T-helper 2 cell treated with Interferon-gamma antibody and Interleukin-4, amounts not matched to agents 100 ng/mL and 5 ng/mL, for 36 hours (primary cell): ENCODE measurements around the gene C11orf65. TPM values are rescaled to one million over a fixed set of nuclear protein-coding genes. Genes with fewer than 3 reads are reported as not detected.

Source experiments
- intact Hi-C: fragments of 100-400 bp; cut with micrococcal nuclease; formaldehyde crosslinking; loops from one replicate; pipeline ENCODE4 v1.15.1; 2023
- total RNA-seq: library from RNA; stranded (reverse); gene quantifications from 2 replicates; pipeline ENCODE4 v1.2.3, GENCODE V29; 2022

C11orf65 gene, protein sequence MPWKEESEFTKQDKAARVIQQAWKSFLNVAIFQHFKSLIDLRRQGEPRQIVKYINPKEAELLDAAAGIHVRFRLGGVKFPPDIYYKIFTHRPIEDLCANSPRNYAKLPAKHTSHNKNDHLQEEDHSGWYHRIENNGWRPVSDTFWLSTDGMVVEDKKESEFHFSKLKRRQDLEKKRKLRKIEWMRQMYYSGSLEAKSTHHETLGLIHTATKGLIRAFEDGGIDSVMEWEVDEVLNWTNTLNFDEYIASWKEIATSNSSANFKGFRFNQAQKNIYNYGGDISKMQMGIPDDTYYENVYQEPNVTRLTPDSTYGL
- 0.20 and 0.39 TPM in 2 replicates for total RNA-seq

GRCh38 chr11:108467091-108467823 lies at the start of gene C11orf65:
Gene C11orf65 (minus strand): TSS chr11:108467529. CDS start chr11:108461559, 5,970 bp downstream.
- intact Hi-C loops, result loop anchor here (1.0 to 10.0 kb wide), 11 partner anchors 30 to 1010 kb away; partner anchors contain the start of genes ACAT1, ALKBH8, CWF19L2 and DDX10

- intact Hi-C loops, result no loop called here
Measured at GRCh38 chr11:108516125-108516524, 48.8 kb upstream of the C11orf65 start.

DNA sequence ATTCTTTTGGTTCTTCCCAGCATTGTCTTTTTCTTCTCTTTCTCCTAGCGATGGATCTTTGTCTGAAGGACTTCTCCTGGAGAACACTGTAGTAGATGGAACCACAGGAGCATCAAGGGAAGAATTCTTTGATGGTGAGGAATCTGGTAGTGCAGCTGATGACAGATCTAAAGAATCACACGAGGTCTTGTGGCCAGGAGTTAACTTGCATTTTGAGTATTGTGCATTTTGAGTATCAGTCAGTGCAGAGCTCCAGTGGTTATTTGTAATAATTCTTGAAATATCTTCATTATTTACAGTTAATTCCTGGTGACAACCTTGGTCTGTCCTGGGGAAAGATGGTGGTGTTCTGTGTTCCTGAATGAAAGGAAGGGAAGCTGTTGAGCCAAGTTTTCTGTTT lies 45.4 kb upstream of the C11orf65 start:
- intact Hi-C loops, result no loop called here

- intact Hi-C loops, result no loop called here
Measured at GRCh38 chr11:108511851-108512474, 44.6 kb upstream of the C11orf65 start.

DNA sequence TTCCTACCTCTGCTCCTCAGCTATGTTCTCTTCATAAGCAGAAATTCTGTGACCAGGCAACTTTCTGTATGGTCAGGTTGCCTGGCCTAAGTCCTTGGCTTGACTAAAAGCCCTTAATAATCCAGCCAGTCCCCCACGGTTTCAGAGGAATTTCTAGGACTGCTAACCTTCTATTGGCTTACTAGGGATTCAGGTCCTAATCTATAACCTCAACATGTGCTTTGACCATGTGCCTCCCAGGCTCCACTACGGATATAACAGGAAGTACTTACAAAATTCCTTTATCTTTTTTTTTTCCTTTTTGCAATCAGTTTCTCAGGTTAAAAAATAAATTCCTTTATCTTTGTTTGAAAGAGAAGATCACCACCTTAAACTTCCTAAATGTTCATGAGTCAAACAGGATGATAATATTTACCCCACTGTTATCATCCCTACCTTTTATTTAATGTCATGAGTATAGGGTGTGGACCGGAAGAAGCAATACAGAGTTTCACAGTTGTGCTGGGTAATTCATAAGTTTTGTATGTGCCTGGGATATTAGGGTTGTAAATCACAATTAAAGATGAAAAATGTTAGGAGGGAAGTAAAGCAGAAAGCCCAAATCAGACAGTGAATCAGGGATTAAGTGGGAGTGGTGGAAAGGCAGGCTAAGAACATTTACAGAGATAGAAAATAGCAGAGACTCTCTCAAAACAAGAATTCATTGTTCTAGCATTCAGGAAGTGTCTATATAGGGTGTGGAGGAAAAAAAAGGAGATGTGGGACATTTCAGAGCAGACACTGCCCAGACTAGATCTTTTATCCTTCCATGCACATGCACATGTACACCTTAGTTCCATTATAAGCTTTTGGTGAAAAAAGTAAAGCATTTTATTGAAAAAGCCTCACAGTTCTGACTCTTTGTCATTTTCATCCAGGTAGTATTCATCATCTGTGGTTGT lies 41.6 kb upstream of the C11orf65 start:
- intact Hi-C loops, result no loop called here

DNA sequence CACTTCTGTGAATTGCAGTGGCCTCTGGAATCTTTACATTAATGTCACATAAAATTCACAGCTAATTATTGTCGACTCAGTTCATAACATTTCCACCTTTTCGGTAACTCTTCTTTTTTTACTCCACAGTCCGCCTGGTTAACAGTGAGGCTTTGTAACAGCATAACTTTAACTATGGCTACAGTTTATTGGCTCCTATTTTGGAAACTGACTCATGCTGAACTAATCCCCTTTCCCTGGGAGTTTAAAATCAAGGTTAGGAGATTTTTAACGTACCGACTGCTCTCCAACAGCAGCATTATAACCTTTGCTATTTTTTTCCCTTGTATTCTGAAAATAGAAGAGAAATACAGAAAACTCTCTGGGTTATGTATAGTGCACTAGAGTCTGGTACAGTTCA lies 34.1 kb upstream of the C11orf65 start:
- intact Hi-C loops, result no loop called here

DNA sequence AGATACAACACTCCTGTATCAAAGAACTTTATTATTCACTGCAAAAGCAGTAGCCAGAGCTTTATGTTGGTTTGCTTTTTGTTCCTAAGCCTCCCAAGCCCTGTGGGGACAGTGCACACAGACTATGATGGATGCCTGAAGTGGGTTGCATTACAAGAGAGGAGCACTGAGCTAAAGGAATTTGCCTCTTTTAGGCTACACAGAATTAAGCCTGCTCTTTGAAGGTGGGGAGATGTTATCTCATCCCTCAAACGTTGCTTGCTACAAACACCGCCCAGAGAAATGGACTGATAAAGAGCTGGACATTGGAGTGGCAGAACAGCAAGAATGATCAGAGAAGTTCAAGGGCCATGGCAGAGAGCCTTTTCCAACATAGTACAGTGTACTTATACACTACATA lies 33.4 kb upstream of the C11orf65 start:
- intact Hi-C loops, result no loop called here

- intact Hi-C loops, result no loop called here
Measured at GRCh38 chr11:108500169-108500568, 32.8 kb upstream of the C11orf65 start.

GRCh38 chr11:108498816-108499408 lies 31.6 kb upstream of the C11orf65 start:
- intact Hi-C loops, result loop anchor here (1.0 to 5.0 kb wide), 2 partner anchors 94 to 377 kb away; partner anchors contain the start of genes ACAT1 and EXPH5

- intact Hi-C loops, result loop anchor here (1.0 to 5.0 kb wide), 2 partner anchors 95 to 376 kb away; partner anchors contain the start of genes ACAT1 and EXPH5
Measured at GRCh38 chr11:108498046-108498815, 30.9 kb upstream of the C11orf65 start, which contains the start of gene POGLUT3. Gene POGLUT3 (minus strand): TSS chr11:108498384. CDS start chr11:108498366, 18 bp downstream.

DNA sequence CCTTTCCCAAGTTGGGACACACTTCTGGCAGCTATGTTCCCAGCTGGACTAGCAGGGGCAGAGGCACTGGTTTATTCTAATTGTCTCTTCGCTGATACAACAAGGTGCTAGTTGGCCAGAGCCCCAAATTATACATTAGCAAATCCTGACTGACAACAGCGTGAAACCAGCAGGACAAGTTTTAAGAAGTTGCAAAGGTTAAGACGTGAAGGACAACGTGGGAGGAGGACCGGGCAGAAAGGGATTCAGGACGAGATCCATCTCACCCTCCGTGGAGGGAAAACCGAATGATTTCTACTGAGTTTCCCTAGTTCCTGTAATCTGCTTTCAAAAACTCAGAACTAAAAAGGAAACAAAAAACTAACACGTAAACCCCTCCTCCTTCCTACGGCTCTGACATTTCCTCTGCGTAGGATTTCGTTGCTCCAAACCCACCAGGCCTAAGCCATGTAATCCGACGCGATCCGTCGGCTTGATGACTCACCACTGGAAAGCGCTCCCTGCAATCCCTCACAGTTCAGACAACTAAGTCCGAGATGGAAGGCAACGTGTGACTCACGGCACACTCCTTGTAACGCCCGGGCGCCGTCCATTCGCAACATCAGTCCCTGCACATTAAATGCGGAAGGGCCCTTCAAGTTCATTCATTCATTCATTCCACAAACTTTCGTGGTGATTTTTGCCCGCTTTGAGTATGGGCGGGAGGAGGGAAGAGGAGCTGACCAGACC lies 30.2 kb upstream of the C11orf65 start:
- intact Hi-C loops, result loop anchor here (1.0 to 5.0 kb wide), 5 partner anchors 30 to 375 kb away; partner anchors contain the start of genes ACAT1, C11orf65, DDX10 and EXPH5

- intact Hi-C loops, result loop anchor here (1.0 to 5.0 kb wide), 4 partner anchors 29 to 374 kb away; partner anchors contain the start of genes ACAT1, C11orf65, DDX10 and NPAT
Measured at GRCh38 chr11:108496643-108497256, 29.4 kb upstream of the C11orf65 start.

- intact Hi-C loops, result loop anchor here (5.0 kb wide), 1 partner anchor 373 kb away; the partner anchor contains the start of gene ACAT1
Measured at GRCh38 chr11:108495326-108495725, 28.0 kb upstream of the C11orf65 start.

DNA sequence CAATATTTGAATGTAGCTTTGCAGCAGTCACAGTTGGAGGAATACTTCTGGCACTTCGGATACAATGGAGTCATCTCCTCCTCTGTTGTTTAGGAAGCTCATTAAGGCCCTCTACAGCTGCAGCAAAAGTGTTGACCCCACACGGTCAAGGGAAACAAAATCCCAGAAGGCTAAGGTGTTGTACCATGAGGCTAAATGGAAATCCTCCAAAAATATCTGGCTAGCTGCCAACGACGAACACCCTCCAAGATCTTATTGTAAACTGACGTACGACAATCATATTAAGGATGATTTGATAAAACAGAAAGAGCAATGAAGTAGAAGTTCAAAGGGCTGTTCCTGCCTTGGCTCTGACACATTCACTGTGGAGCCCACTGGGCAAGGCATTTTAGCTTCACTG lies 26.9 kb upstream of the C11orf65 start:
- intact Hi-C loops, result no loop called here

- intact Hi-C loops, result no loop called here
Measured at GRCh38 chr11:108491936-108492335, 24.6 kb upstream of the C11orf65 start.

DNA sequence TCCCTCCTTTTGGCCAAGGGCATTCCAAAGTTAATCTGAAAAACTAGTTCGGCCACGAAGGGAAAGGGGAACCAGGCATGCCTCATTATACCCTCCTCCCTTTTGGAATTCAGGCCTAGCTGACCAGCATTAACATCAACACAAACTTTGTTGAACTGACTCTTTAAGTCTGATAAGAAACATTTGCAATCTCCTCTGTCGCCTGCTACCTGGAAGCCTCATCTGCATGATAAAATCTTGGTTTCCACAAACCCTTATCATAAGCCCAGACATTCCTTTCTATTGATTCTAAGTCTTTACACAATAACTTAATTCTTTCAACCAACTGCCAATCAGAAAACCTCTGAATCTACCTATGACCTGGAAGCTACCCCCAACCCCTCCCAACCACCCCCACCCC lies 19.5 kb upstream of the C11orf65 start:
- intact Hi-C loops, result no loop called here

DNA sequence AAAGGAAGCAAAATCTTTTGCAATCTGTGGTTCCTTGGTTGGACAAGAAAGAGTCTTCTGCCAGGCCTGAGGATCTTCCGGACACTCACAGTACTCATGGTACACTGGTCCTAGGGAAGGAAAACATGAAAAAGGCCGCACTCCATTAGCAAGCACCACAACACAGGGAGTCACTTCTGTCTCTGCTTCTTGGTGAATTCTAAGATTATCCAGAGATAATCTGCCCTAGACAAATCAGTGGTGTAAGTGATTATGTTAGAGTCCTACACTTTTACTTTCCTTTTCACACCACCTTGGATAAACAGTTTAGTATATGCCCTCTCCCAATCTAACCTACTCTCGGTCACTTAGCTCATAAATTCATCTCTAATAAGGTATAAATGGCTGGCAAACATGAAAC lies 19.0 kb upstream of the C11orf65 start:
- intact Hi-C loops, result no loop called here

DNA sequence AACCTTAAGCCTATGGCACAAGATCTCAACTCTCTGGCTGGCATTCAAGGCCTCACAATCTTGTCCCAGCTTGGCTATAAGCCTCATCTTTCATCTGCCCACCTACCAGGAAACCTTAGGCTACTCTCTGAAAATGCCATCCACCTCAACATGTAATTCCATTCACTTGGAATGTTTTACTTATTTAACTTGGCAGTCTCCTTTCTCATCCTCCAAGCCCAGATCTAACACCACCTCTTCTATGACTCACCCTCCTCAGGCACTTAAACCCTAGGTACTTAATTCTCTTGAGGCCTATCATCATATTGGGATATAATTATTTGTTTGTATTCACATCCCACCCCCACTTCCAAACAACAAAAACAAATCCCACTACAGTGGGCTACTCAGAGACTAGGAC lies 15.8 kb upstream of the C11orf65 start:
- intact Hi-C loops, result no loop called here
